Measurements from ENCODE around the gene CDKN1B. TPM values are rescaled to one million over a fixed set of nuclear protein-coding genes. Genes with fewer than 3 reads are reported as not detected.

Gene CDKN1B
- total RNA-seq, 1 donor from 2014 or later, result 49.6 TPM

- H3K36me3 Mint-ChIP-seq, result peaks cover 24% of the 10 kb centered on the region
- peak overlapping the region; percentile 93 for H3K27ac Mint-ChIP-seq
- H3K9me3 Mint-ChIP-seq, result no peaks in the 10 kb centered on the region
- no peaks in the 10 kb centered on the region for H3K27me3 Mint-ChIP-seq
- H3K4me3 Mint-ChIP-seq, result peak overlapping the region; percentile 83
- no peak for TF ChIP-seq CTCF (conservative IDR thresholded peaks at IDR 0.05)
- H3K4me1 Mint-ChIP-seq (ENCODE audit: unreplicated experiment), result peaks cover 21% of the 10 kb centered on the region
- DNase-seq (ENCODE audit: extremely low spot score, unreplicated experiment), result no peak
These were observed 2.1 kb upstream of the CDKN1B start for GRCh38 chr12:12715128-12715458.

- DNase-seq (ENCODE audit: extremely low spot score, unreplicated experiment), result no peak
- H3K27ac Mint-ChIP-seq, result peak overlapping the region; percentile 93
- no peaks in the 10 kb centered on the region for H3K27me3 Mint-ChIP-seq
- peaks cover 29% of the 10 kb centered on the region for H3K36me3 Mint-ChIP-seq
- H3K4me1 Mint-ChIP-seq (ENCODE audit: unreplicated experiment), result peaks cover 23% of the 10 kb centered on the region
- TF ChIP-seq CTCF (conservative IDR thresholded peaks at IDR 0.05), result no peak
- no peaks in the 10 kb centered on the region for H3K9me3 Mint-ChIP-seq
- H3K4me3 Mint-ChIP-seq, result peak overlapping the region; percentile 83
These were observed 1.6 kb upstream of the CDKN1B start for GRCh38 chr12:12715459-12716150.

- no peak for TF ChIP-seq CTCF (conservative IDR thresholded peaks at IDR 0.05)
- H3K4me1 Mint-ChIP-seq (ENCODE audit: unreplicated experiment), result peaks cover 23% of the 10 kb centered on the region
- no peaks in the 10 kb centered on the region for H3K9me3 Mint-ChIP-seq
- no peak for DNase-seq (ENCODE audit: extremely low spot score, unreplicated experiment)
- H3K27me3 Mint-ChIP-seq, result no peaks in the 10 kb centered on the region
- H3K4me3 Mint-ChIP-seq, result peak overlapping the region; percentile 83
- H3K36me3 Mint-ChIP-seq, result peaks cover 36% of the 10 kb centered on the region
- H3K27ac Mint-ChIP-seq, result peak overlapping the region; percentile 93
These were observed 896 bp upstream of the CDKN1B start for GRCh38 chr12:12716151-12716792.

GRCh38 chr12:12717586-12718380 lies 615 bp downstream of the CDKN1B start:
- H3K4me1 Mint-ChIP-seq (ENCODE audit: unreplicated experiment), result peaks cover 31% of the 10 kb centered on the region
- peak overlapping the region; percentile 84 for H3K27ac Mint-ChIP-seq
- H3K27me3 Mint-ChIP-seq, result no peaks in the 10 kb centered on the region
- H3K36me3 Mint-ChIP-seq, result peaks cover 38% of the 10 kb centered on the region
- H3K4me3 Mint-ChIP-seq, result peak overlapping the region; percentile 98
- TF ChIP-seq CTCF (conservative IDR thresholded peaks at IDR 0.05), result no peak
- no peaks in the 10 kb centered on the region for H3K9me3 Mint-ChIP-seq
- DNase-seq (ENCODE audit: extremely low spot score, unreplicated experiment), result no peak

GRCh38 chr12:12718381-12718759 lies 1.2 kb downstream of the CDKN1B start:
- peaks cover 38% of the 10 kb centered on the region for H3K36me3 Mint-ChIP-seq
- TF ChIP-seq CTCF (conservative IDR thresholded peaks at IDR 0.05), result no peak

More at GRCh38 chr12:12718381-12718759, 1.2 kb downstream of the CDKN1B start:
- H3K4me3 Mint-ChIP-seq, result peak overlapping the region; percentile 98
- H3K9me3 Mint-ChIP-seq, result no peaks in the 10 kb centered on the region
- DNase-seq (ENCODE audit: extremely low spot score, unreplicated experiment), result no peak
- H3K27ac Mint-ChIP-seq, result peak overlapping the region; percentile 84
- peaks cover 37% of the 10 kb centered on the region for H3K4me1 Mint-ChIP-seq (ENCODE audit: unreplicated experiment)
- no peaks in the 10 kb centered on the region for H3K27me3 Mint-ChIP-seq

All from type B pancreatic cell (in vitro differentiated cells).